GM12878 (cell line): ENCODE data around the gene ANKMY1.

Experiments used
- BCL3 ChIP-seq: IDR thresholded peaks from 2 replicates; pipeline ENCODE4 v1.6.1; 2011; ENCODE audit warnings: borderline replicate concordance, low read depth, mild to moderate bottlenecking, moderate library complexity, low read length; ENCODE audit not compliant: insufficient read depth, poor library complexity, severe bottlenecking
- CHD1 ChIP-seq: IDR thresholded peaks from 2 replicates; pipeline ENCODE4 v1.6.1; 2012; ENCODE audit warnings: low read depth, low read length, improper control_type of control experiment
- CHD2 ChIP-seq: IDR thresholded peaks from 2 replicates; pipeline ENCODE4 v1.6.1; 2011; ENCODE audit warnings: low read depth, low read length, improper control_type of control experiment, borderline replicate concordance
- CTCF ChIP-seq, 3 experiments: IDR thresholded peaks in 2 of 3; conservative IDR thresholded peaks in 1 of 3; 2 replicates each; pipeline ENCODE4 v1.5.1; 2011; ENCODE audit warnings: low read depth in 3 of 3, low read length in 3 of 3, mild to moderate bottlenecking in 3 of 3, control low read depth in 2 of 3, moderate library complexity in 2 of 3, inconsistent platforms in 1 of 3, mixed read lengths in 1 of 3; ENCODE audit not compliant: control insufficient read depth in 2 of 3, insufficient read depth in 1 of 3; ENCODE audit errors: extremely low read depth in 1 of 3
- EZH2 ChIP-seq: IDR thresholded peaks from 2 replicates; pipeline ENCODE4 v1.6.1; 2012; ENCODE audit warnings: low read depth, mild to moderate bottlenecking, control low read depth, inconsistent platforms, low read length, borderline replicate concordance; ENCODE audit not compliant: control insufficient read depth
- HDAC6 ChIP-seq: fragments of 200-600 bp; sonication (generic); IDR thresholded peaks from one replicate; pipeline ENCODE4 v1.8.0; 2017; ENCODE audit warnings: antibody characterized with exemption; ENCODE audit not compliant: unreplicated experiment
- NRF1 ChIP-seq: conservative IDR thresholded peaks from 2 replicates; pipeline ENCODE4 v1.6.1; 2011; ENCODE audit warnings: mild to moderate bottlenecking, low read depth, low read length, improper control_type of control experiment
- PRDM15 ChIP-seq: fragments of 450-650 bp; formaldehyde crosslinking; IDR thresholded peaks from 2 replicates; pipeline ENCODE4 v1.4.0; 2020; ENCODE audit warnings: mild to moderate bottlenecking, moderate library complexity
- REST ChIP-seq: IDR thresholded peaks from 2 replicates; pipeline ENCODE4 v1.6.1; 2012; ENCODE audit warnings: mild to moderate bottlenecking, low read depth, low read length
- SP1 ChIP-seq: IDR thresholded peaks from one replicate; pipeline ENCODE4 v1.6.1; 2011; ENCODE audit warnings: low read depth, low read length
- SUZ12 ChIP-seq: fragments of 200-600 bp; sonication (generic); IDR thresholded peaks from one replicate; pipeline ENCODE4 v1.6.1; 2018; ENCODE audit warnings: antibody characterized with exemption, mild to moderate bottlenecking; ENCODE audit not compliant: unreplicated experiment
- ZBTB40 ChIP-seq: fragments of 450-650 bp; IDR thresholded peaks from 2 replicates; pipeline ENCODE4 v1.6.1; 2016; ENCODE audit warnings: mild to moderate bottlenecking, moderate library complexity, borderline replicate concordance

GRCh38 chr2:240467149-240467642, 90.6 kb downstream of the ANKMY1 start:
- no peak for TF ChIP-seq CTCF (IDR thresholded peaks at IDR 0.05 in 2 of 3, conservative IDR thresholded peaks at IDR 0.05 in 1 of 3; ENCODE audit: control insufficient read depth in 2 of 3, extremely low read depth in 1 of 3, insufficient read depth in 1 of 3, low read depth in 3 of 3, low read length in 3 of 3)
- no peak for TF ChIP-seq SP1
- no peak for TF ChIP-seq EZH2
- TF ChIP-seq CHD1, result no peak
- no peak for TF ChIP-seq ZBTB40
- TF ChIP-seq NRF1, result no peak
- no peak for TF ChIP-seq REST
- TF ChIP-seq BCL3, result no peak
- no peak for TF ChIP-seq SUZ12
- TF ChIP-seq HDAC6, result no peak
- no peak for TF ChIP-seq PRDM15
- TF ChIP-seq CHD2, result no peak
